GM18498 (cell line): ENCODE measurements around the gene SZT2.

Experiments
- ATAC-seq: cut with Tn5 transposase; IDR thresholded peaks from one replicate; pipeline ENCODE4 v1.9.1; 2021; ENCODE audit warnings: mild to moderate bottlenecking, moderate library complexity; ENCODE audit not compliant: unreplicated experiment

Gene SZT2

DNA sequence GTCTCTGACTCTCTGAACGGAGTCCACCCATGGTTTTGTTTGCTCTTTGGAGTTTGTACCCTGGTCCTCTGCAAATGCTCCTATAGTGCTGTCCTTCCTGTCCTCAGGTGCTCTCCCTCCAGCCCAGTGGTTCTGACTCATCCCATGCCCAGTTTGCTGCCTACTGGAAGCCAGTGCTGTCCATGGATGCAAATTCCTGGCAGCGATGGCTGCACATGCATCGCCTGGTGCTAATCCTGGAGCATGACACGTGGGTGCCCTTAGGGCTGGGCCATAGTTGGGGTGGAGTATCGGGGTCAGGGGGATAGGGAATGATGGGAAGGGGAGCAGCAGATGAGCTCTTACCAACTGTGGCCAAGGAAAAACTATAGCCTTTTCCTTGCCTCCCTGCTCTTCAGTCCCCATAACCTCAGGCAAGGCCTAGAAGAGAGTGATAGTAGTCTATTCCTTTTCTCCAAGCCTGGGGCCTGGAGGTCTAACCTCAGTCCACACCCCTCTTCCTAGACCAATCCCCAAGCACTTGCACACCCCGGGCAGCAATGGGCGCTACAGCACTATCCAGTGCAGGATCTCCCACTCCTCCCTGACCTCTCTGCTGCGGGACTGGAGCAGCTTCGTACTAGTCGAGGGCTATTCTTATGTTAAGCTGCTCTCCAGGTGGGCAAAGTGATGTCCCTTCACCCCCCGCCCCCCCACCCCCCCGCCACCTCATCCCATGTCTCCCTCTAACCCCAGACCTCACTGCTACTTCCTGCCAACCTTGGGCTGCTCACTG is 32.5 kb downstream of the SZT2 start:
- ATAC-seq = no peak

DNA sequence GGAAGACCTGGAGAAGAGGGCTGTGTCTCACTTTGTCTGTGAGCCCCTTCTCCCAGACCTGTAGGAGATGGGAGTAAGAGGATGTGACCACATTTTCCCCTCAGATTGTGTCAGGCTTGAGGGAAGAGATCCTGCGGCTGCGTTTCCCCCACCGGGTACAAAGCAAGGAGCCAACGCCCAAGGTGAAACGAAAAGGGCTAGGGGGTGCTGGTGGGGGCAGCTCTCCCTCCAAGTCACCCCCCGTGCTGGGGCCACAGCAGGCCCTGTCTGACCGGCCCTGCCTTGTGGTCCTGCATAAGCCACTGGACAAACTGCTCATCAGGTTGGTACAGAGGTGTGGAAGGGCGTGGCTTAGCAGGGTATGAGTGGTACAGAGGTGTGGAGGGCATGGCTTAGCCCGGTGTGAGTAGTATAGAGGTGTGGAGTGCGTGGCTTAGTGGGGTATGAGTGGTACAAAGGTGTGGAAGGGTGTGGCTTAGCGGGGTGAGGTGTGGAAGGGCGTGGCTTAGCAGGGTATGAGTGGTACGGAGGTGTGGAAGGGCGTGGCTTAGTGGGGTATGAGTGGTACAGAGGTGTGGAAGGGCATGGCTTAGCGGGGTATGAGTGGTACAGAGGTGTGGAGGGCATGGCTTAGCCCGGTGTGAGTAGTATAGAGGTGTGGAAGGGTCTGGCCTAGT is 33.4 kb downstream of the SZT2 start:
- ATAC-seq = no peak

DNA sequence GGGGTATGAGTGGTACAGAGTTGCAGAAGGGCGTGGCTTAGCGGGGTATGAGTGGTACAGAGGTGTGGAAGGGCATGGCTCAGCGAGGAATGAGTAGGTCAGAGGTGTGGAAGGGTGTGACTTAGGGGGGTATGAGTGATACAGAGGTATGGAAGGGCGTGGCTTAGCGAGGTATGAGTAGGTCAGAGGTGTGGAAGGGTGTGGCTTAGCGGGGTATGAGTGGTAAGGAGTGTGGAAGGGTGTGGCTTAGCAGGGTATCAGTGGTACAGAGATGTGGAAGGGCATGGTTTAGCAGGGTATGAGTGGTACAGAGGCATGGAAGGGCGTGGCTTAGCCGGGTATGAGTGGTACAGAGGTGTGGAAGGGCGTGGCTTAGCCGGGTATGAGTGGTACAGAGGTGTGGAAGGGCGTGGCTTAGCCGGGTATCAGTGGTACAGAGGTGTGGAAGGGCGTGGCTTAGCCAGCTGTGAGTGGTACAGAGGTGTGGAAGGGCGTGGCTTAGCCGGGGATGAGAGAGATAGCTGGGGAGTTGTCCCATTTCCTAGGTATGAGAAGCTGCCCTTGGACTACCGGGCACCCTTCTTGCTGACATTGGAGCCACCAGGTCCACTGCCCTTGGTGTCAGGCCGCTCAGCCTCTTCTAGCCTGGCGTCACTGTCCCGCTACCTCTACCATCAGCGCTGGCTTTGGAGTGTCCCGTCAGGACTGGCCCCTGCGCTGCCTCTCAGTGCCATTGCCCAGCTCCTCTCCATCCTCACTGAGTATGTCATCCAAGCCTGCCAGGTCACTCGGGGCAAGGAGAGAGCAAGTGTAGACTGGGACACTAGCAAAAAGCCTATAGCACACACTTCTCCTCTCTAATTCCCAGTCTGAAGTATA is 34.2 kb downstream of the SZT2 start:
- no peak for ATAC-seq

DNA sequence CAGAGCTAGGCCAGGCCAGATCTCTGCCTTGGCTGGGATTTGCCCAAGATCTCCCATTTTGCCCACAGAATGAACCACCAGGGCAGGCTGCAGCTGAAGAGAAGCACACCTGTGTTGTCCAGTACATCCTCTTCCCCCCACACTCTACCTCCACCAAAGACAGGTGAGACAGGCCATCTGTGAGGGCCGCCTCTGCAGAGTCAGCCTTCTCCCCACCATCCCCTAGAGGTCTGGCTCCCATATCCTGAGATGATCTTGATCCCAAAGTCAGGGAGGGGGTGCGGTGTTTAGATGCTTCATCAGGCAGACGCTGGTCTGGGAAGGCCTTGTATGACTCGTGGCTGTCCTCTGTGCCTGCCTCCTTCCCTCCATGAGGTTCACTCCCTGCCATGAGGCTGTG is 35.3 kb downstream of the SZT2 start:
- no peak for ATAC-seq

- ATAC-seq = no peak
Measured at GRCh38 chr1:43426221-43426620, 36.5 kb downstream of the SZT2 start.

- no peak for ATAC-seq
Measured at GRCh38 chr1:43427524-43427923, 37.8 kb downstream of the SZT2 start.

GRCh38 chr1:43427941-43428340 is 38.2 kb downstream of the SZT2 start:
- no peak for ATAC-seq

- no peak for ATAC-seq
Measured at GRCh38 chr1:43430831-43431230, 41.1 kb downstream of the SZT2 start.

- no peak for ATAC-seq
Measured at GRCh38 chr1:43431676-43432075, 42.0 kb downstream of the SZT2 start.

GRCh38 chr1:43432171-43432860 is 42.6 kb downstream of the SZT2 start:
- ATAC-seq = no peak

GRCh38 chr1:43432907-43433306 is 43.2 kb downstream of the SZT2 start:
- ATAC-seq = no peak

GRCh38 chr1:43434256-43434655 is 44.6 kb downstream of the SZT2 start:
- ATAC-seq = no peak

- no peak for ATAC-seq
Measured at GRCh38 chr1:43435146-43436145, 45.7 kb downstream of the SZT2 start.

GRCh38 chr1:43436371-43436770 is 46.7 kb downstream of the SZT2 start:
- no peak for ATAC-seq

GRCh38 chr1:43437031-43437973 is 47.6 kb downstream of the SZT2 start:
- no peak for ATAC-seq

DNA sequence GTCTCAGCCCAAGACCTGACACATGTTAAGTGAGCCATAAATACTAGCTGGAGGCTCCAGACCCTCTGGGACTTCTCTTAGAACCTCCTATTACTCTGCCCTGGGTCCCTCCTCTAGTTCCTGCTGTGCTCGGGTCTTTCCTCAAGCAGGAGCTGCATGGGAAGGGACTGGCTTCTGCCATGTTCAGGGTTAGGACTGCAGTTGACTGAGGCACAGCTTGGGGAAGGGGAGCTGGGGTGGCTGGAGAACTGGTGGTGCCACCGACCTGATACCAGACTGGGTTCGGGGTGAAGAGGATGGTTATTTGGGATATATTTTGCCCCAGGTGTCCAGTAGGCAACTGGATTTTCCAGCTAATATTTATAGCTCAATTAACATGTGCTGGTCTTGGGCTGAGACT is 48.3 kb downstream of the SZT2 start:
- no peak for ATAC-seq

DNA sequence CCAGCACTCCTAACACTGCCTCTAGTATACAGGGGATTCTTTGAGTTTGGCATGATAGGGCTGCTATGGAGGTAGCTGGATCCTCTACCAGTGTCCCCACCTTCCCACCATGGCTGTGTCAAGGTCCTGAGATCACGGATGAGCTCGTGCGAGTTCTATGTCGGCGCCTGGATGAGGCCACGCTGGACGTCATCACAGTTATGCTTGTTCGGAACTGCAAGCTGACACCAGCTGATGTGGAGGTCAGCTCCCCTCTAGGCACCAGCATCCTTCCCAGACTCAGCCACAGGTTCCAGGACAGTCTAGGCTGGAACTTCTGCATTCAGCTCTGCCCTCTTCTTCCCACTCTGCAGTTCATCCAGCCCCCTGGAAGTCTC is 48.9 kb downstream of the SZT2 start:
- ATAC-seq = no peak

- no peak for ATAC-seq
Measured at GRCh38 chr1:43438953-43439581, 49.4 kb downstream of the SZT2 start.
